HG02610 (cell line): Measurements from ENCODE around the gene CUL7.
A peak's percentile ranks its signal among the peaks of the same experiment; 100 is the strongest.

Experiments
- ATAC-seq: cut with Tn5 transposase; IDR thresholded peaks from one replicate; pipeline ENCODE4 v1.9.1; 2021; ENCODE audit warnings: mild to moderate bottlenecking, moderate library complexity; ENCODE audit not compliant: unreplicated experiment

The CUL7 gene

GRCh38 chr6:43077981-43078511 lies 24.4 kb upstream of the CUL7 start:
- no peak for ATAC-seq

- ATAC-seq, result no peak
Measured at GRCh38 chr6:43077333-43077809, 23.7 kb upstream of the CUL7 start.

GRCh38 chr6:43076464-43077332 lies 23.0 kb upstream of the CUL7 start:
- no peak for ATAC-seq

GRCh38 chr6:43075670-43076463 lies 22.2 kb upstream of the CUL7 start, which contains the start of gene PTK7:
TSS of gene PTK7 (plus strand) at chr6:43076314. CDS start at chr6:43076489, 175 bp downstream.
- ATAC-seq, result no peak

- no peak for ATAC-seq
Measured at GRCh38 chr6:43074847-43075669, 21.4 kb upstream of the CUL7 start.

GRCh38 chr6:43070028-43070632 lies 16.5 kb upstream of the CUL7 start:
- no peak for ATAC-seq

- ATAC-seq, result no peak
Measured at GRCh38 chr6:43062818-43063217, 9.2 kb upstream of the CUL7 start.

- no peak for ATAC-seq
Measured at GRCh38 chr6:43061861-43062260, 8.2 kb upstream of the CUL7 start.

- no peak for ATAC-seq
Measured at GRCh38 chr6:43060755-43061633, 7.3 kb upstream of the CUL7 start.

- ATAC-seq, result no peak
Measured at GRCh38 chr6:43060034-43060754, 6.5 kb upstream of the CUL7 start.

GRCh38 chr6:43059168-43060033 lies 5.8 kb upstream of the CUL7 start, which contains the start of the genes KLC4 and MRPL2:
TSS of gene KLC4 (plus strand) at chr6:43059631. CDS start at chr6:43061336, 1,705 bp downstream.
TSS of gene MRPL2 (minus strand) at chr6:43059434. CDS start at chr6:43059381, 53 bp downstream.
- ATAC-seq, result peak; percentile 85

- no peak for ATAC-seq
Measured at GRCh38 chr6:43058531-43058930, 4.9 kb upstream of the CUL7 start.

GRCh38 chr6:43055966-43056365 lies 2.3 kb upstream of the CUL7 start:
- no peak for ATAC-seq

- no peak for ATAC-seq
Measured at GRCh38 chr6:43054206-43054943, 724 bp upstream of the CUL7 start.

GRCh38 chr6:43052842-43053544 lies 658 bp downstream of the CUL7 start:
- ATAC-seq, result peak; percentile 11

- ATAC-seq, result no peak
Measured at GRCh38 chr6:43052225-43052841, 1.3 kb downstream of the CUL7 start.
